Ureter (tissue), 1 donor: ENCODE data around the gene TIMELESS. TPM values are rescaled to one million over a fixed set of nuclear protein-coding genes. Genes with fewer than 3 reads are reported as not detected.
A peak's percentile ranks its signal among the peaks of the same experiment; 100 is the strongest.
"Not testable (repeated sequence)": the region's sequence is repeated elsewhere in the genome, so short reads cannot be mapped to it uniquely, and the experiment has no call there.

Experiments
- DNase-seq: peaks from one replicate; pipeline ENCODE4 v3.0.0-alpha.2; 2020; ENCODE audit warnings: low spot score
- total RNA-seq: library from RNA; stranded (reverse); gene quantifications from one replicate; pipeline ENCODE4 v1.2.4, GENCODE V29; 2023
- donor health status: DM: yes; HTN: yes; CAD: no.

The TIMELESS gene
- total RNA-seq, 1 donor from 2014 or later, result 11.0 TPM

DNA sequence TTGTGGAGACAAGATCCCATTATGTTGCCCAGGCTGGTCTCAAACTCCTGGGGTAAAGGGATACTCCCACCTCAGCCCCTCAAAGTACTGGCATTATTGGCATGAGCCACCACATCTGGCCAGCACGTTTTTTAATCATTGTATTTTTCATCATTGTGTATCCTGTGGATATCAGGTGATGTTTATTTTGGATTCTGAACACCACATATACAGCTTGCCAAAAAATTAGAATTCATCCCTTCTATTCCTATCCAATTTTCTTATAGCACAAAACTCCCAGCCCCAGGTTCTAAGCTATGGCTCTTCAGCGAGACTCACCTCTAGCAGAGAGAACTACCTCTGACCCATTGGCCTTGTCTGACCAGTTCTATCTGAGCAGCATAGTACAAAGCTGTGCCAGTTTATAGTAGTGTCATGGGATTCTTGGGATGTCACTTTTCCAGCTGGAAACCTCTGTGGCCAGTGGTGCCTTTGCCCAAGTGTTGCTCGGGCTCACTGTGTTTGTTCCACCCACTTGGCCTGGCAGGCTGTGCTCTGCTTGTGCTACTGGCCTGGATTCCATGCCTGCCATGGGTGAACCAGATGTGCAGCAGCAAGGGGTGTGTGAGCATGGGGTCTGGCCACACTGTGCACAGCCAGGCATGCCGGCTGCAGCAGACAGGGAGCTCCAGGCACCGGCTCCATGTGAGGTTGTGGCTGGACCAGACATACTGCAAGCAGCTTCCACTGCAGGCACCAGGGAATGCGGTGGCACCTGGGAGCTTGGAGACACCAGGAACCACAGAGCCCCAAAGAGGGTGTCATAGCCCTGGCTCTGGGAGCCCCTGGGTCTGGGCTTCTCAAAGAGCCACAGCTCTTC, 37.2 kb downstream of the TIMELESS start:
- DNase-seq, result no peak

GRCh38 chr12:56410768-56411167, 38.5 kb downstream of the TIMELESS start:
- no peak for DNase-seq

GRCh38 chr12:56408799-56409417, 40.3 kb downstream of the TIMELESS start:
- DNase-seq, result no peak

DNA sequence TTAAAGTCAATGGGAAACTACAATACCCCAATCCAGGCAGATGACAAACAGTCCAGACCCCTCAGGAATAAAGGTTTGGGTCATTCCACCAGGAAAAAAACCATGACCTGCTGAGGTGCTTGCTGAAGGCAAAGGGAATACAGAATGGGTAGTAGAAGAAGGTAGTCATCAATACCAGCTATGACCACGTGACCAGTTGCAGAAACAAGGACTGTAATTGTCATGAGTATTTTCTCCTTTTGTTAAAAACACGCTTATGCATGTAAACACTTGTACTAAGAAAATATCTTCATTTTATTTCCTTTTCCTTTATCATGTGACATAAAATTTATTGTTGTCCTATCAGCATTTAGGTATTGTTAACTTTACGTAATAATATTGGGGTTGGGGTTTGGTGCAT, 45.0 kb downstream of the TIMELESS start:
- not testable (repeated sequence) for DNase-seq

DNA sequence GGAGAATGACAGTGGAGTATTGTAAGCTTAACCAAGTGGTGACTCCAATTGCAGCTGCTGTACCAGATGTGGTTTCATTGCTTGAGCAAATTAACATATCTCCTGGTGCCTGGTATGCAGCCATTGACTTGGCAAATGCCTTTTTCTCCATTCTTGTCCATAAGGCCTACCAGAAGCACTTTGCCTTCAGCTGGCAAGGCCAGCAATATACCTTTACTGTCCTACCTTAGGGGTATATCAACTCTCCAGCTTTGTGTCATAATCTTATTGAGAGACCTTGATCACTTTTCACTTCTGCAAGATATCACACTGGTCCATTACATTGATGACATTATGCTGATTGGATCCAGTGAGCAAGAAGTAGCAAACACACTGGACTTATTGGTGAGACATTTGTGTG, 47.6 kb downstream of the TIMELESS start:
- DNase-seq, result not testable (repeated sequence)

- not testable (repeated sequence) for DNase-seq
Observed at GRCh38 chr12:56401125-56401524, 48.1 kb downstream of the TIMELESS start.

DNA sequence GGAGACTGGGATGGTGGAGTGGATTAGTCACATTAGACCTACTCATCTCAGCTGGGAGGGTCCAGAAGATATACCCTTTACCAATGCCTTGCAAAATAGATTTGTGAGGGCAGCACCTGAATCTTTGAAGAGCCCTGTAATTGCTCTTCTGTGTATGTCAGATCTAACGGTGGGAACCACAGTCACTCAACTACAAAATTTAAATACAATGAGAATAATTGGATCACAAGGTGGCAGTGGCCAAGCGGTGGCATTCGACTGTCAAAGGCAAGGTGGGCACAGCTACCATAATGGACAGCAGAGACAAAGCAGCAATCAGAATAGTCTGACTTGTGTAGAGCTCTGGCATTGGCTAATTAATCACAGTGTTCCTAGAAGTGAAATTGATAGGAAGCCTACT, 49.8 kb downstream of the TIMELESS start:
- not testable (repeated sequence) for DNase-seq

DNA sequence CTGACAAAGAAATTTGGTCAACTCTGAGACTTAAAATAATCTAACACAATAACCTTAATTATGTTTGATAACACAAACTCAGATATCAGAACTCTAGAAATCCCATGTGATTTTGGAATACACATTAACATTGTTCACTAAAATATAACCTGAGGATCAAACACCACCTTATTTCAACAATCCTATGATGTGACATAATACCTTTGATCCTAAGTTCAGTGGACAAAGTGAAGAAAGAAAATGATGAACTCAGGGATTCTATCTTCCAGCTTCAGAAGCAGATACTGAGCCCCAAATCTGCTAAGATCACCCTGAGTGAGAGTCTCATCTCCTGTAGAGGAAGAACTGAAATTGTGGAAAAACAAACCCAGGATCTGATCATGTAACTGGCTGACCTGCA, 50.9 kb downstream of the TIMELESS start:
- no peak for DNase-seq

DNA sequence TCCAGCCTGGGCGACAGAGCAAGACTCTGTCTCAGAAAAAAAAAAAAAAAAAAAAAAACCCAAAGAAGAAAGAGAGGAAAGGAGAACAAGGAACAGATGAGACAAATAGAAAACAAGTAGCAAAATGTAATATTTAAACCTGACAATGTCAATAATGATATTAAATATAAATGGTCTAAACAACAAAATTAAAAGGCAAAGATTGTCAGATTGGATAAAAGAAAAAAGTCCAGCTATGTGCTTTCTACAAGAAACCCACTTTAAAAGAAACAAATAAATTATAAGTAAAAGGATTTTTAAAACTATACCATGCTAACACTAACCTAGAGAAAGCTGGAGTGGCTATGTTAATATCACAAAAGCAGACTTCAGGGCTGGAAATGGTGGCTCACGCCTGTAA, 56.9 kb downstream of the TIMELESS start:
- DNase-seq, result no peak

- DNase-seq, result no peak
Observed at GRCh38 chr12:56391721-56392120, 57.5 kb downstream of the TIMELESS start.

DNA sequence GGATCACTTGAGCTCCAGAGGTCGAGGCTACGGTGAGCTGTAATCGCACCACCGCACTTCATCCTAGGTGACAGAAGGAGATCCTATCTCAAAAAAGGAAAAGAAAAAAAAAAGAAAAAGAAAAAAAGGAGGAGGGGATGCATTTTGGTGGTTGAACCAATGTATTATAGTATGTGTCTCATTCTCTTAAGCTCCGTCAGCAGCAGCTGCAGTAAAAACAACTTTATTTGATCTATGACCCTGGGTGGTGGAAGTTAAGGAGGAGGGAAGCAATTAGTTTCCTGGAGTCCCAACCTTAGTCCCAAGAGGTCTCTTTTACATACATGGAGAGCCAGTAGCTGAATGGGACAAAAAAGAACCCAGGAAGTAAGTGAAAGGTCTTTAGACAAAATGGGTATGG, 59.8 kb downstream of the TIMELESS start:
- DNase-seq, result no peak

DNA sequence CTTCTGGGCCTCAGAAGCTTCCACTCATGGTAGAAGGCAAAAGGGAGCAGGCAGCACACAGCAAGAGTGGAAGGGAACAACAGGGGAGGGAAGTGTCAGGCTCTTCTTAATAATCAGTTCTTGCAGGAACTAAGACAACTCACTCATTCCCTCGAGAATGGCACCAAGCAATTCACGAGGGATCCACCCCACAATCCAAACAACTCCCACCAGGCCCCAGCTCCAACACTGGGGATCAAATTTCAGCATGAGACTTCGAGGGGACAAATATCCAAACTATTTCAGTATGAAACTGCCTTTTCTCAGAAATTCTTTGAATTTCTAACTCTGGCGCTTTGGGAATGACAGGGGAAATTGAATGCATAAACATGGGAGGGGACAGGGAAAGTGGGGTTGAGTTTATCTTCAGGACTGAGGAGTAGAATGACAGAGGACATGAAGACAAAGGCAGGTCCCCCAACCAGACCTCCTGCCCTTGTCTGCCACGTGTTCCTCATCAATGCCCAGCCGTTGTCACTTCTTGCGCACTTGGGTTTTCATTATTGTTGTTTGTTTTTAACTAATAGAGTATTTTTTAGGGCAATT, 62.0 kb downstream of the TIMELESS start:
- DNase-seq, result no peak

DNA sequence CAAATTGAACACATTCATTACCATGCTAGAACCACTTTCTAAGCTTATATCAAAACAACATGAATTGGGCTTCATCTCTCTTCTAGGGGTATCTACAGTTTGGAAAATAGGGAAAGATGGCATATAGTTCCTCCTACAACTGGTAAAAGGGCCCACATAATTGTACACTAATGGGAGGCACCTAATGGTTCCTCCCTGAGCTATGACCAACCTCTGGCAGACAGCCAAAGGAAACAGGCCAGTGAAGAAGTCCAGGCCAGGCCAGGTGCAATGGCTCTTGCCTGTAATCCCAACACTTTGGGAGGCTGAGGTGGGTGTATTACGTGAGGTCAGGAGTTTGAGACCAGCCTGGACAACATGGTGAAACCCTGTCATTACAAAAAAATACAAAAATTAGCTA, 63.4 kb downstream of the TIMELESS start:
- no peak for DNase-seq

DNA sequence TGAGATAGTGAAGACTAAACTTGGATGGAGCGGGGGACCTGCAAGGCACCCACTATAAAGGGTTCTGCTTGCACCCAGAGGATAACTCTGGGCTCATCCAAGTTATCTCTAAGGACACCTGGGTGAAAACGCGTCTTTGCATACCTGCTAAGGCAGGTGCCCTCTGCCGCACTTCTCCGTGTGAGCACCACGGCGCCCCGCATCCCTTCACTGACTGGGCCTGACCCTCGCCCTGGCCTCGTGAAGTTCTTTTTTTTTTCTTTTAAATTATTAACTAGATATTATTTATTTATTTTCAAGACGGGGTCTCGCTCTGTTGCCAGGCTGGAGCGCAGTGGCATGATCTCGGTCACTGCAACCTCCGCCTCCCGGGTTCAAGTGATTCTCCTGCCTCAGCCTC, 66.6 kb downstream of the TIMELESS start:
- no peak for DNase-seq

DNA sequence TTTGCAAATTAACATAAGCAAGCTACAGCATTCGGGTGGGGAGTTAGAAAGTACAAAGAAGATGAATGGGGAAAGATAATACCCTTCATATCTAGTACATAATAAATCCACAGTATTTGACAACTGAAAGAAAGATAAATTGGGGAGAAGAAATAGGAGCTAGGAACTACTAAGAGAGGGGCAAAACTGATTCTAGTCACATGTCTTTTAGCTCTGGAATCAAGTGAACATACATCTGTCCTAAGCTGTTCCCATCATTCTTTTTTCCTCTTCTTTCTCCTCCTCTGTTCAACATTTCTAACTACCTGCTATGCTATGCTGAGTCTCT, 71.3 kb downstream of the TIMELESS start:
- DNase-seq, result no peak

DNA sequence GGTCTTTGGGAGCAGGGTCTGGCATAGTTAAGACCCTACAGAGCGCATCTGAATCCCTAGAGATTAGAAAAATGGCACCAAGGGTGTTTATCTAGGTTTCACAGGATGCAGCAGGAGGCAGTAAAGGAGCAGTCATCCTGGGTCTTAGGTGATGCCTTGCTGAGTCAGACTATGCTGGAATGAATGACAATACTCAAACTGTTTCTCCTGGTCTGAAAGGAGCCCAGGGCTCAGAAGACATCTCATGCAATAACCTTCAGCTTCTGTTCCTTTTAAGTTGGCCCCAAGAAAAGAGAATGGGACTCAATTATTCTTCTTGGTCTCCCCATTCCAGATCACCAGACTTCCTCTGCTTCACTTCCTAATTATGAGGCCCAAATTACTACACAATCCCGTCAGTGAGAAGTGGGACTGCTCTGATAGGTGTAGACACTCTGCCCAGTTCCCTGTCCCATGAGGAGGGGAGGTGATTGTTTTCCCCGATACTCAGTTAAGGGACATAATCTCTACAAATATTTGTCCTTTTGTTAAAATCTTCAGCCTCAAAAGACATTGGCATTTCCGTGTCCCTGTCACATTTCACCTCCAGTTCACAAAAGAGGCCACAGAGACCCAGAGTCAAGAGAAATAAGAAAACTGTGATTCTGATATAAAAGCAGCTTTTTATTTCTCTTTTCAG, 71.8 kb downstream of the TIMELESS start:
- DNase-seq, result no peak

DNA sequence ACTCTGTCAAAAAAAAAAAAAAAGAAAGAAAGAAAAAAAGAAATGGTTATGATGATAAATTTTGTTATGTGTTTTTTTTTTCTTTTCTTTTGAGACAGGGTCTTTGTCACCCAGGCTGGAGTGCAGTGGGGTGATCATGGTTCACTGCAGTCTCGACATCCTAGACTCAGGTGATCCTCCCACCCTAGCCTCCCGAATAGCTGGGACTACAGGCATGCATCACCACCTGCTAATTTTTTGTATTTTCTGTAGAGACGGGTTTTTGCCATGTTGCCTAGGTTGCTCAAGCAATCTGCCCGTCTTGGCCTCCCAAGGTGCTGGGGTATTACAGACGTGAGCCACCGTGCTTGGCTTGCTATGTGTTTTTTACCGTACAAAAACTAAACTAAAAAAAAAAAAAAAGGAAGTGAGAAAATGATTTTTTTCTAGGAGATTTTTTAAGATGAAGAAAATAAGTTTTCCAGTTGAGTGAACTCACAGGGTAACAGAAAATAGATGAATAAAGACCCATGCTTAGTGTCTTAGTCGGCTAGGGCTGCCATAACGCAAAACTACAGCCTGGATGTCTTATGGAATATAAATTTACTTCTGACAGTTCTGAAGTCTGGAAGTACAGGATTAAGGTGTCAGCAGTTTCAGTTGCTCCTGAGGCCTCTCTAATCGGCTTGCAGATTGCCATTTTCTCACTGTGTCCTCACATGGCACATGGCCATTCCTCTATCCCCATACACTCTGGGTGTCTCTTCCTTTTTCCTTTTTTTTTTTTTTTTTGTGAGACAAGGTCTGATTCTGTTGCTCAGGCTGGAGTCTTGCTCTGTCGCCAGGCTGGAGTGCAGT, 73.4 kb downstream of the TIMELESS start:
- DNase-seq, result peak; percentile 12

- DNase-seq, result no peak
Observed at GRCh38 chr12:56374726-56375597, 74.3 kb downstream of the TIMELESS start.

GRCh38 chr12:56373515-56373914, 75.7 kb downstream of the TIMELESS start:
- DNase-seq, result no peak

DNA sequence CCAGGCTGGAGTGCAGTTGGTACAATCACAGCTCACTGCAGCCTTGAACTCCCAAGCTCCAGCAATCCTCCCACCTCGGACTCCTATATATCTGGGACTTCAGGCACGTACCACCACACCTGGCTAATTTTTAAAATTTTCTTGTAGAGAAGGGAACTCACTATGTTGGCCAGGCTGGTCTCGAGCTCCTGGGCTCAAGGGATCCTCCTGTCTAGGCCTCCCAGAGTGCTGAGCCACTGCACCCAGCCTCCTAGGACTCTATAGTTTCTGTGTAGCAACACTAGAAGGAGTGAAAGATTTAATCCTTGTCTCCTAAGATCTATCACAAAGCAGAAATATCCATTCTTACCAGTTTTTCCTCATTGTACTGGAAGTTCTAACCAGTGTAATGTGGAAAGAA, 82.3 kb downstream of the TIMELESS start:
- DNase-seq, result no peak
